ENCODE data around the gene TRIM65. TPM values are rescaled to one million over a fixed set of nuclear protein-coding genes. Genes with fewer than 3 reads are reported as not detected.
"Not testable (repeated sequence)": the region's sequence is repeated elsewhere in the genome, so short reads cannot be mapped to it uniquely, and the experiment has no call there.

Gene TRIM65
- total and polyA plus RNA-seq, 10 of the 15 experiments (the other 5 are each of a cell fraction or from before 2014, with no cell fraction given), result 1.4 to 26.0 (median 10.8) TPM

- H3K36me3 ChIP-seq (ENCODE audit: control insufficient read depth in 2 of 2, insufficient read depth in 2 of 2, low read length in 1 of 2); in situ Hi-C loops (cut with MboI); ATAC-seq; H3K9ac ChIP-seq (ENCODE audit: control insufficient read depth, insufficient read depth, low read length); H3K27ac ChIP-seq (ENCODE audit: control insufficient read depth, insufficient read depth); DNase-seq (ENCODE audit: low read depth, low spot score); H3K79me2 ChIP-seq (ENCODE audit: control insufficient read depth, insufficient read depth, low read length); H3K4me3 ChIP-seq; H3K4me2 ChIP-seq (ENCODE audit: control insufficient read depth, insufficient read depth); intact Hi-C loops (cut with micrococcal nuclease; ENCODE audit: unreplicated experiment); H3K27me3 ChIP-seq (replicated peaks in 1 of 2; ENCODE audit: control insufficient read depth in 2 of 2, insufficient read depth in 2 of 2, low read length in 1 of 2); H3K9me3 ChIP-seq (replicated peaks; ENCODE audit: control insufficient read depth, insufficient read depth, low read length); H4K20me1 ChIP-seq (ENCODE audit: control insufficient read depth, insufficient read depth); POLR2A ChIA-PET; SMC1A ChIA-PET (ENCODE audit: uncharacterized antibody, unreplicated experiment); H2AFZ ChIP-seq (ENCODE audit: control insufficient read depth, low read depth, low read length); RAD21 ChIA-PET (ENCODE audit: unreplicated experiment); FAIRE-seq; H3K4me1 ChIP-seq (ENCODE audit: control insufficient read depth, insufficient read depth, low read length); BruUV-seq (replicated peaks): not testable (repeated sequence)
- CTCF ChIA-PET, result interaction anchor here (1.0 to 1.6 kb wide), 2 partner anchors 9 to 106 kb away, joined by 3 to 4 read pairs; partner anchors contain the start of gene GALK1
- WGBS (ENCODE audit: insufficient coverage, insufficient replicate concordance, low lambda C conversion rate, missing lambda C conversion rate), result 34% methylated on average over 10 of the region's 10 CpGs
These were observed 26.5 kb downstream of the TRIM65 start for GRCh38 chr17:75870228-75870627.

- Histone ChIP-seq H3K79me2 (ENCODE audit: control insufficient read depth, insufficient read depth, low read length) (no peaks in the 10 kb centered on the region), H2AFZ (ENCODE audit: control insufficient read depth, low read depth, low read length) (no peak overlapping the region), H3K27ac (ENCODE audit: control insufficient read depth, insufficient read depth) (no peak overlapping the region), H3K36me3 (ENCODE audit: control insufficient read depth in 2 of 2, insufficient read depth in 2 of 2, low read length in 1 of 2) (no peaks in the 10 kb centered on the region), H3K9me3 (replicated peaks; ENCODE audit: control insufficient read depth, insufficient read depth, low read length) (no peaks in the 10 kb centered on the region), H3K9ac (ENCODE audit: control insufficient read depth, insufficient read depth, low read length) (no peak overlapping the region), H3K4me1 (ENCODE audit: control insufficient read depth, insufficient read depth, low read length) (peaks cover 9% of the 10 kb centered on the region), H3K4me2 (ENCODE audit: control insufficient read depth, insufficient read depth) (no peak overlapping the region), H3K27me3 (replicated peaks in 1 of 2; ENCODE audit: control insufficient read depth in 2 of 2, insufficient read depth in 2 of 2, low read length in 1 of 2) (no peaks in the 10 kb centered on the region), H4K20me1 (ENCODE audit: control insufficient read depth, insufficient read depth) (no peaks in the 10 kb centered on the region), H3K4me3 (no peak overlapping the region)
- no TSS peak for BruUV-seq (replicated peaks)
- ATAC-seq, result no peak
- POLR2A ChIA-PET, result interaction anchor here (0.5 kb wide), 1 partner anchor 436 kb away, joined by 3 read pairs; no protein-coding TSS in a partner anchor
- 64% methylated on average over 23 of the region's 23 CpGs for WGBS (ENCODE audit: insufficient coverage, insufficient replicate concordance, low lambda C conversion rate, missing lambda C conversion rate)
- RAD21 ChIA-PET (ENCODE audit: unreplicated experiment), result no interaction called here
- no peak for FAIRE-seq
- CTCF ChIA-PET, result interaction anchor here (1.6 kb wide), 1 partner anchor 105 kb away, joined by 4 read pairs; the partner anchor contains the start of gene GALK1
- SMC1A ChIA-PET (ENCODE audit: uncharacterized antibody, unreplicated experiment), result no interaction called here
- intact Hi-C loops (cut with micrococcal nuclease; ENCODE audit: unreplicated experiment) (no loop called here), in situ Hi-C loops (cut with MboI) (no loop called here)
- no peak for DNase-seq (ENCODE audit: low read depth, low spot score)
- no peak for TF ChIP-seq STAT1 (conservative IDR thresholded peaks at IDR 0.05)
- TF ChIP-seq SIN3A (IDR thresholded peaks at IDR 0.05; ENCODE audit: low read depth, low read length), result no peak
- TF ChIP-seq YY1 (IDR thresholded peaks at IDR 0.05; ENCODE audit: low read depth, low read length), result no peak
- no peak for TF ChIP-seq CHD1 (IDR thresholded peaks at IDR 0.05; ENCODE audit: low read depth, low read length)
- no peak for TF ChIP-seq LARP7 (IDR thresholded peaks at IDR 0.05)
- no peak for TF ChIP-seq CREB1 (IDR thresholded peaks at IDR 0.05; ENCODE audit: low read depth)
- no peak for TF ChIP-seq CEBPZ (IDR thresholded peaks at IDR 0.05; ENCODE audit: low read depth, low read length)
- TF ChIP-seq NFIC (IDR thresholded peaks at IDR 0.05; ENCODE audit: low read depth, low read length), result no peak
- no peak for TF ChIP-seq MXI1 (IDR thresholded peaks at IDR 0.05; ENCODE audit: low read depth, low read length)
- TF ChIP-seq HDAC2 (IDR thresholded peaks at IDR 0.05), result no peak
- TF ChIP-seq IRF5 (IDR thresholded peaks at IDR 0.05; ENCODE audit: borderline replicate concordance), result no peak
- TF ChIP-seq SREBF1 (IDR thresholded peaks at IDR 0.05; ENCODE audit: low read length), result no peak
- TF ChIP-seq SMAD1 (IDR thresholded peaks at IDR 0.05; ENCODE audit: low read depth, partially characterized antibody), result no peak
- no peak for TF ChIP-seq JUNB (IDR thresholded peaks at IDR 0.05)
These were observed 27.2 kb downstream of the TRIM65 start for GRCh38 chr17:75869282-75870141.

Measured in GM12878 (cell line).